ENCODE results near the gene FOXN1. TPM values are rescaled to one million over a fixed set of nuclear protein-coding genes. Genes with fewer than 3 reads are reported as not detected.

FOXN1 gene
- total RNA-seq, 2 experiments from 2014 or later, result not detected

DNA sequence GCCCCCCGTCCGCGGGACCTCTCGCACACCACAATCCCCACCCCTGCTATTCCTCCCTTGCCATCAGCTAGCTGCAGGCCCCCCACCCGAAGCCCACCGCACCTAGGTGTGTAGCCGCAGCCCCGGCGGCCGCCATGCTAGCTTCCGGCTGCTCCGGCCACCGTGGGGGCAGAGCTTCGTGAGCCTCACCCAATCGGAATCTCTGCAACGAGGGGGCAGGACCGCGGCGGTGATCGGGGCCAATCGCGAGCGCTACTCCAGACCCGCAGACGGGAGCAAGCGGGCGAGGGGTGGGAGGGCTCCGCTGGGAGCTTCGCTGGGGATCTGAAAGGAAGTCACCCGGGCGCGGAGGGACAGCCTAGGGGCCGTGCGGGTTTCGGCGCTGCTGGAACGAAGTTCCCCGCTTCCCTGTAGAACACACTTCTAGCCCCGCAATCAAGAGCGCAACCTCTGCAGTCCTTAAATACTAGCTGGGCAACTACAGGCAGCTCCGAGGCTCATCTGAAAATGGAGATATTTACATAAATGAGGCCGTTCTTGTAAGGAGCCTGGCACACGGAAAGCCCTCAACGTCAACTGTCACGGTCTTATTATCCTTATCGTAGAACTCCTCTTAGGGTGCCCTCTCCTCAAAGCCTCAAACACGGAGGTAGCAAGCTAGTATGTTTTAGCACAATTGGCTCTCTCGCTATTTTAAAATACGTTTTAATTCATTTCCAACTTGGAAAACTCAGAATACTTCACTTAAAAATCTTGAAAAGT lies 65.4 kb downstream of the FOXN1 start, which contains the start of gene PIGS:
TSS of gene PIGS (minus strand) at position 164 of the 762 bp plus-strand sequence. CDS start at position 136, 28 bp downstream.
- Mint-ChIP-seq H3K9me3 (no peaks in the 10 kb centered on the region), H3K27me3 (no peaks in the 10 kb centered on the region), H3K4me3 (peak within 1 kb of the TSS; percentile 89), H3K4me1 (ENCODE audit: low read depth) (peaks cover 48% of the 10 kb centered on the region), H3K27ac (peak within 1 kb of the TSS; percentile 93), H3K36me3 (ENCODE audit: low read depth) (peaks cover 43% of the 10 kb centered on the region)
- DNase-seq (peak; percentile 95), ATAC-seq (peak; percentile 98)
- POLR2A ChIA-PET, result interaction anchor here (0.8 to 4.6 kb wide), 11 partner anchors 7 to 90 kb away, joined by 3 to 22 read pairs (median 5); partner anchors contain the start of genes BLTP2, SDF2 and SUPT6H
- intact Hi-C loops (cut with micrococcal nuclease), result no loop called here
- TF ChIP-seq, protein P1, sequence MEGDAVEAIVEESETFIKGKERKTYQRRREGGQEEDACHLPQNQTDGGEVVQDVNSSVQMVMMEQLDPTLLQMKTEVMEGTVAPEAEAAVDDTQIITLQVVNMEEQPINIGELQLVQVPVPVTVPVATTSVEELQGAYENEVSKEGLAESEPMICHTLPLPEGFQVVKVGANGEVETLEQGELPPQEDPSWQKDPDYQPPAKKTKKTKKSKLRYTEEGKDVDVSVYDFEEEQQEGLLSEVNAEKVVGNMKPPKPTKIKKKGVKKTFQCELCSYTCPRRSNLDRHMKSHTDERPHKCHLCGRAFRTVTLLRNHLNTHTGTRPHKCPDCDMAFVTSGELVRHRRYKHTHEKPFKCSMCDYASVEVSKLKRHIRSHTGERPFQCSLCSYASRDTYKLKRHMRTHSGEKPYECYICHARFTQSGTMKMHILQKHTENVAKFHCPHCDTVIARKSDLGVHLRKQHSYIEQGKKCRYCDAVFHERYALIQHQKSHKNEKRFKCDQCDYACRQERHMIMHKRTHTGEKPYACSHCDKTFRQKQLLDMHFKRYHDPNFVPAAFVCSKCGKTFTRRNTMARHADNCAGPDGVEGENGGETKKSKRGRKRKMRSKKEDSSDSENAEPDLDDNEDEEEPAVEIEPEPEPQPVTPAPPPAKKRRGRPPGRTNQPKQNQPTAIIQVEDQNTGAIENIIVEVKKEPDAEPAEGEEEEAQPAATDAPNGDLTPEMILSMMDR (IDR thresholded peaks at IDR 0.05), result no peak
- CTCF ChIA-PET, result interaction anchor here (0.6 to 4.0 kb wide), 11 partner anchors 10 to 155 kb away, joined by 3 to 31 read pairs (median 4); no protein-coding TSS in a partner anchor

DNA sequence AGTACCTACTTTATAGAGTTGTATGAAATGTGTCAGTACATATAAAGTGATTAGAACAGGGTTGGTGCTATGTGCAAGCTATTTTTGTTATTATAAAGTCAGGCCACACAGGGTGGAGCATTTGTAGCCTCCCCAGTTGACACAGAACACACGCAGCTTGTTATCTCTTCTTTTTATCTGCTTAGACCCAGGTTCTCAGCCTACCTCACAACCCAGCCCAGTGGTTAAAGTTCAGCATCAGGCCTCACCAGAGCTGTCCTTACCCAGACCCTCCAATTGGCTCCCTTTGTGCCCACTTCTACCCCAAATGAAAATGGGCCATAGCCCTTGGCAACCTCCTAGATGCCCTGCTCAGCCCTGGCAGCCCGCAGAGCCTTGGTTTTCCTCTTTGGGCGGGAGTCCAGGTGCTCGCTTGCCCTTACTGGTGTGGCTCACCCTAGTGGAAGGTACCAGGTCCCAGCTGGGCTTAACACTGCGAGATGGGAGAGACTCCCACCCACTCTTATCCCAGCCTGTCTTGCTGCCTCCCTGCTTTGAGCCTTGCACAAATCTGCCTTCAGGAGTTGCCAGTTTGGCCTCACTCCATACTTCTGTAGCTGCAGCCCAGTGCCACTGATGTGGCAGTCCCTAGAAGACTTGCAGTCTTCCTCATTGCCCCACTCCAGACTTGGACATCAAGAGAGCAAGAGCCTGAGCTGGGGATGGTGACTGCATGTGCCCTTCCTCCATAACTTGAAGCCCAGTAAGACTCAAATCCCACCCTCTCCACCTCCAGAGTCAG lies 66.3 kb downstream of the FOXN1 start:
- Mint-ChIP-seq H3K27ac (no peak overlapping the region), H3K36me3 (ENCODE audit: low read depth) (peaks cover 45% of the 10 kb centered on the region), H3K9me3 (no peaks in the 10 kb centered on the region), H3K27me3 (no peaks in the 10 kb centered on the region), H3K4me1 (ENCODE audit: low read depth) (peaks cover 49% of the 10 kb centered on the region), H3K4me3 (peak overlapping the region; percentile 89)
- TF ChIP-seq, protein P1 (IDR thresholded peaks at IDR 0.05), result no peak
- intact Hi-C loops (cut with micrococcal nuclease), result no loop called here
- CTCF ChIA-PET, result interaction anchor here (0.6 to 4.0 kb wide), 8 partner anchors 22 to 71 kb away, joined by 3 to 31 read pairs (median 4); no protein-coding TSS in a partner anchor
- DNase-seq, result no peak
- ATAC-seq, result no peak
- POLR2A ChIA-PET, result interaction anchor here (0.8 to 4.6 kb wide), 8 partner anchors 10 to 216 kb away, joined by 3 to 22 read pairs (median 4); partner anchors contain the start of genes BLTP2, SDF2 and SUPT6H

DNA sequence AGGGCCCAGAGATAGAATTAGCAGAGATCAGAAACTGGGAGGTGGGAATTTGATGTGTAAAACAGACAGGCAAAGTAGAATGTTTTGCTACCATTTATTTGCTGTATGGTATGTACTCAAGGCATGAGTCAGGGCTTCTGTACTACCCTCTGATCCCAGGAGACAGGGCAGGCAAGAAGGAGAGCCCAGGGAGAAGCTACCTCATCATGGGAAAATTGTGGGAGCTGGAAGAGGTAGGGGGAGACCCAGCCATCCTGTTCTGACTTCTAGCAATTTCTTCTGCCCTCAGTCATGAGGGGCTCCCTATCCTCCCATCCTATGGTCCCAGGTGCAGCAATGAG lies 66.9 kb downstream of the FOXN1 start:
- ChIA-PET CTCF (interaction anchor here (1.8 to 4.0 kb wide), 2 partner anchors 24 to 33 kb away, joined by 4 to 31 read pairs; no protein-coding TSS in a partner anchor), POLR2A (interaction anchor here (0.8 to 4.6 kb wide), 4 partner anchors 9 to 217 kb away, joined by 3 to 22 read pairs (median 8); no protein-coding TSS in a partner anchor)
- Mint-ChIP-seq H3K36me3 (ENCODE audit: low read depth) (peaks cover 47% of the 10 kb centered on the region), H3K4me3 (no peak overlapping the region), H3K27ac (no peak overlapping the region), H3K9me3 (no peaks in the 10 kb centered on the region), H3K4me1 (ENCODE audit: low read depth) (peaks cover 45% of the 10 kb centered on the region), H3K27me3 (no peaks in the 10 kb centered on the region)
- TF ChIP-seq, protein P1 (IDR thresholded peaks at IDR 0.05), result no peak
- intact Hi-C loops (cut with micrococcal nuclease), result no loop called here
- no peak for DNase-seq
- no peak for ATAC-seq

DNA sequence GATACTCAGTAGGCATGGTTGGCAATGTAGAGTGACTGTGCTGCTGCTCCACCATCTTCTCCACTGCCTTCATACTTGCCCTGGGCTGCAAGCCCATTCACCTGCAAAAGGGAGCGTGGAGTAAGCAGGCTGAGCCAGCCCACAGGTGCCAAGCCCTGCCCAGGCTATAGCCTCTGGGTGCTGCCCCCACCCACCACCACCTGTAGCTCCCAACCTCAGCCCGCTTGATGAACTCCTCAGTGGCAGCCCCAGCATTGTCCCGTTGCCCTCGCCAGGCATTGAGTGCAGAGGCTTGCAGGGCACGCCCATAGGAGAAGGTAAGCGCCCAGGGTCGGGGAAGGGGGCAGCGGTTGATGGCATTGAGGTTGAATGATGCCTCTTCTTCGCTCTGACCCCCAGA lies 67.4 kb downstream of the FOXN1 start:
- H3K9me3 Mint-ChIP-seq, result no peaks in the 10 kb centered on the region
- no peaks in the 10 kb centered on the region for H3K27me3 Mint-ChIP-seq
- H3K4me3 Mint-ChIP-seq, result no peak overlapping the region
- H3K36me3 Mint-ChIP-seq (ENCODE audit: low read depth), result peaks cover 49% of the 10 kb centered on the region
- TF ChIP-seq, protein P1 (IDR thresholded peaks at IDR 0.05), result no peak
- no peak for DNase-seq
- intact Hi-C loops (cut with micrococcal nuclease), result no loop called here
- no peak overlapping the region for H3K27ac Mint-ChIP-seq
- ChIA-PET CTCF (interaction anchor here (1.8 to 4.0 kb wide), 2 partner anchors 25 to 33 kb away, joined by 4 to 31 read pairs; no protein-coding TSS in a partner anchor), POLR2A (interaction anchor here (0.8 to 3.4 kb wide), 3 partner anchors 9 to 217 kb away, joined by 3 to 14 read pairs (median 3); no protein-coding TSS in a partner anchor)
- peaks cover 42% of the 10 kb centered on the region for H3K4me1 Mint-ChIP-seq (ENCODE audit: low read depth)
- no peak for ATAC-seq

Measured in activated CD8-positive, alpha-beta T cell treated with anti-CD3 and anti-CD28 coated beads for 36 hours (primary cell).